Kidney epithelial cell (primary cell): ENCODE measurements around the gene PPP1R14C. TPM values are rescaled to one million over a fixed set of nuclear protein-coding genes. Genes with fewer than 3 reads are reported as not detected.

ENCODE experiments used
- DNase-seq: peaks from one replicate; pipeline ENCODE4 v3.0.0-alpha.2; 2010; ENCODE audit warnings: low read depth
- H3K27me3 ChIP-seq: 2 replicates; pipeline ENCODE4 v1.6.0; 2011; ENCODE audit warnings: low read length; ENCODE audit not compliant: control insufficient read depth, insufficient read depth
- H3K36me3 ChIP-seq: 2 replicates; pipeline ENCODE4 v1.5.1; 2011; ENCODE audit warnings: low read length; ENCODE audit not compliant: control insufficient read depth, insufficient read depth
- H3K4me3 ChIP-seq: 2 replicates; pipeline ENCODE4 v1.5.1; 2011; ENCODE audit warnings: low read depth, mild to moderate bottlenecking, control low read depth, low read length
- CTCF ChIP-seq: IDR thresholded peaks from 2 replicates; pipeline ENCODE4 v1.5.1; 2011; ENCODE audit warnings: mild to moderate bottlenecking, moderate library complexity, low read length, control low read depth, inconsistent platforms; ENCODE audit not compliant: insufficient read depth, poor library complexity, severe bottlenecking
- total RNA-seq: library from RNA; depleted of rRNA; stranded (reverse); fragments of >200 nt; gene quantifications from 2 replicates; pipeline ENCODE4 v1.2.3, GENCODE V29; 2015

Gene PPP1R14C
- total RNA-seq, 1 donor from 2014 or later: 45.5 TPM

GRCh38 chr6:150145830-150146229 is 3.0 kb downstream of the PPP1R14C start:
- TF ChIP-seq CTCF: no peak
- Histone ChIP-seq H3K36me3 (no peaks in the 10 kb centered on the region), H3K4me3 (no peak overlapping the region), H3K27me3 (no peaks in the 10 kb centered on the region)
- DNase-seq: no peak

- TF ChIP-seq CTCF: no peak
- no peak for DNase-seq
- no peaks in the 10 kb centered on the region for H3K27me3 ChIP-seq
- H3K36me3 ChIP-seq: no peaks in the 10 kb centered on the region
- no peak overlapping the region for H3K4me3 ChIP-seq
Measured at GRCh38 chr6:150146436-150146835, 3.6 kb downstream of the PPP1R14C start.

- DNase-seq: no peak
- no peak overlapping the region for H3K4me3 ChIP-seq
- H3K27me3 ChIP-seq: no peaks in the 10 kb centered on the region
- H3K36me3 ChIP-seq: no peaks in the 10 kb centered on the region
- no peak for TF ChIP-seq CTCF
Measured at GRCh38 chr6:150149146-150149545, 6.3 kb downstream of the PPP1R14C start.

GRCh38 chr6:150150458-150150820 is 7.6 kb downstream of the PPP1R14C start:
- TF ChIP-seq CTCF: no peak
- Histone ChIP-seq H3K4me3 (no peak overlapping the region), H3K27me3 (no peaks in the 10 kb centered on the region), H3K36me3 (no peaks in the 10 kb centered on the region)
- no peak for DNase-seq

GRCh38 chr6:150150821-150151646 is 8.2 kb downstream of the PPP1R14C start:
- no peak overlapping the region for H3K4me3 ChIP-seq
- H3K27me3 ChIP-seq: no peaks in the 10 kb centered on the region
- no peak for TF ChIP-seq CTCF
- H3K36me3 ChIP-seq: no peaks in the 10 kb centered on the region
- DNase-seq: no peak
